ENCODE data around the gene MYBBP1A.

- TF ChIP-seq POLR2A (IDR thresholded peaks at IDR 0.05; ENCODE audit: low read length) (no peak), GATA1 (IDR thresholded peaks at IDR 0.05; ENCODE audit: low read depth, low read length) (no peak)
Observed at GRCh38 chr17:4522661-4523060, 32.5 kb downstream of the MYBBP1A start.

Data from erythroblast (primary cell).